Tongue (tissue), 2 donors: ENCODE results near the gene ETV2. TPM values are rescaled to one million over a fixed set of nuclear protein-coding genes. Genes with fewer than 3 reads are reported as not detected.
A peak's percentile ranks its signal among the peaks of the same experiment; 100 is the strongest.
"Not testable (repeated sequence)": the region's sequence is repeated elsewhere in the genome, so short reads cannot be mapped to it uniquely, and the experiment has no call there.

Experiments used
- DNase-seq: peaks from one replicate; pipeline ENCODE4 v3.0.0-alpha.2; 2015
- total RNA-seq: library from RNA; depleted of rRNA; stranded (reverse); fragments of >200 nt; gene quantifications from one replicate; pipeline ENCODE4 v1.2.3, GENCODE V29; 2014

Gene ETV2
- total RNA-seq, 1 donor from 2014 or later: not detected

DNA sequence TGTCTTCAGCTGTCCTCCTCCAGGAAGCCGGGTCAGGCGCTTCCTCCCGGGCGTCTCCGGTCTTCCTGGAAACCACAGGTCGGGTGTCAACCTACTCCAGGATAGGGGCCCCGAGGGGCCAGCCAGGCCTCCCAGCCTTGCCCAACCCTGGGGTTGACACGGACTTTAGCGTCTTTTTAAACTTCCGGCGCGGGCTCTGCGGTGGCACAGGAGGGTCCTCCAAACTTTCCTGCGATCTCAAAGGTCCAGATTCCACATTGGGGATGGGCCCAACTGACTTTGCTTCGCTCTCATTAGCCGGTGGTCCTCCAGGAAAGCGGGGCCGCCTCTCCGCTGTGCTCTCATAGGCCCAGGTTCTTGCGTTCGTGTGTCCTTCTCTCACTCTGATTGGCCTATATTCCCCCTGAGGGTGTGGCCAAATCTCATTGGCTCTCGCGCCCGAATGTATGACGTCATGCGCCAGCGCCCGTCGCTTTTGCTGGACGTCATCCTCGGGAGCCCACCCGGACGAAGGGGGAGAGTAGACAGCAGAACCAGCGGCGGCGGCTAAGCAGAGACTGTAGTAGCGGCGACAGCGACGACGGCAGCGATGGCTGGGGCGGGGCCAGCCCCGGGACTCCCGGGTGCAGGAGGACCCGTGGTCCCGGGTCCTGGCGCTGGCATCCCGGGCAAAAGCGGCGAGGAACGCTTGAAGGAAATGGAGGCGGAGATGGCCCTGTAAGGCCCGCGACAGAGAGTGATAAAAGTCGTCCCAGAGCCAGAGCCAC, 12.8 kb upstream of the ETV2 start, which contains the start of gene RBM42:
Gene RBM42 (plus strand): TSS at position 472 of the 767 bp plus-strand sequence. CDS start 118 bp downstream, at position 590.
- peak; percentile 100 for DNase-seq

- DNase-seq: no peak
Measured at GRCh38 chr19:35629332-35629633, 12.3 kb upstream of the ETV2 start.

GRCh38 chr19:35633727-35634440, 7.7 kb upstream of the ETV2 start:
- no peak for DNase-seq

DNA sequence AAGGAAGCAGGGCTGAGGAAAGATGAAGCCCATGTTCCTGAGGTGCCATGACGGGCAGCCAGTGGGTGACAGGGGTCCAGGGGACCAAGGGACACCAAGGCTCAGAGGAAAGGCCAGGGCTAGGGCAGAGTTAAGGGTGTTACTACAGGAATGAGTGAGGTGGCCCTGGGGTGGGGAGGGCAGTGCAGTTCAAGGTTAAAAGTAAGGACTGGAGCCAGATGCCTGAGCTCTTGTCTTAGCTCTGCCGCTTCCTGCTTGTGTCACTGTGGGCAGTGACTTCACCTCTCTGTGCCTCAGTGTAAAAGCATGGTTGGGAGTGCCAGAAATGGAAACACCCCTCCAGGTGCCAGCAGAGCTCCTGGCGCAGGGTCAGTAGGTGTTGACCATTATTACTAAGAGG, 4.9 kb upstream of the ETV2 start:
- no peak for DNase-seq

DNA sequence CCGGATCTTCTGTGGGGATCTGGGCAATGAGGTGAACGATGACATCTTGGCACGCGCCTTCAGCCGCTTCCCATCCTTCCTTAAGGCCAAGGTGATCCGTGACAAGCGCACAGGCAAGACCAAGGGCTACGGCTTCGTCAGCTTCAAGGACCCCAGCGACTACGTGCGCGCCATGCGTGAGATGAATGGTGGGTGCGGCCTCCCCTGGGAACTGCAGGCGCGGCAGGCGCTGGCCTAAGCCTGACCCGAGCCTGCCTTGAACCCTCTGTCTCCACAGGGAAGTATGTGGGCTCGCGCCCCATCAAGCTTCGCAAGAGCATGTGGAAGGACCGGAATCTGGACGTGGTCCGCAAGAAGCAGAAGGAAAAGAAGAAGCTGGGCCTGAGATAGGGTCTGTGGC, 4.4 kb upstream of the ETV2 start:
- no peak for DNase-seq

DNA sequence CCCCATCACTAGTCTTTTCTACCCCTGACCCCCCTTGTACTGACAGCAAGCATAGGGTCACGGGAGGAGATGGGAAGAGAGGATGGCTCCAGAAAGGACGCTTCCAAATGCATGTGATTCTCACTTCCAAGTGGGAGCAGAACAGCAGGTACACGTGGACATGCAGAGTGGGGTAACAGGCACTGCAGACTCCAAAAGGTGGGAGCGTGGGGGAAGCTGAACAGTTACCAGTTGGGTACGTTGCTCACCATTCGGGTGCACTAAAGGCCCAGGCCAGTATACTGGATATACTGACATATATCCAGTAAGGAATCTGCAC, 2.3 kb upstream of the ETV2 start:
- DNase-seq: no peak

GRCh38 chr19:35639863-35640262, 1.7 kb upstream of the ETV2 start:
- DNase-seq: no peak

- DNase-seq: no peak
Measured at GRCh38 chr19:35642312-35642711, 767 bp downstream of the ETV2 start.

GRCh38 chr19:35642798-35643254, 1.3 kb downstream of the ETV2 start:
- DNase-seq: no peak

- peak; percentile 92 for DNase-seq
Measured at GRCh38 chr19:35643255-35644205, 2.0 kb downstream of the ETV2 start.

- peak; percentile 98 for DNase-seq
Measured at GRCh38 chr19:35644206-35644986, 2.9 kb downstream of the ETV2 start.

DNA sequence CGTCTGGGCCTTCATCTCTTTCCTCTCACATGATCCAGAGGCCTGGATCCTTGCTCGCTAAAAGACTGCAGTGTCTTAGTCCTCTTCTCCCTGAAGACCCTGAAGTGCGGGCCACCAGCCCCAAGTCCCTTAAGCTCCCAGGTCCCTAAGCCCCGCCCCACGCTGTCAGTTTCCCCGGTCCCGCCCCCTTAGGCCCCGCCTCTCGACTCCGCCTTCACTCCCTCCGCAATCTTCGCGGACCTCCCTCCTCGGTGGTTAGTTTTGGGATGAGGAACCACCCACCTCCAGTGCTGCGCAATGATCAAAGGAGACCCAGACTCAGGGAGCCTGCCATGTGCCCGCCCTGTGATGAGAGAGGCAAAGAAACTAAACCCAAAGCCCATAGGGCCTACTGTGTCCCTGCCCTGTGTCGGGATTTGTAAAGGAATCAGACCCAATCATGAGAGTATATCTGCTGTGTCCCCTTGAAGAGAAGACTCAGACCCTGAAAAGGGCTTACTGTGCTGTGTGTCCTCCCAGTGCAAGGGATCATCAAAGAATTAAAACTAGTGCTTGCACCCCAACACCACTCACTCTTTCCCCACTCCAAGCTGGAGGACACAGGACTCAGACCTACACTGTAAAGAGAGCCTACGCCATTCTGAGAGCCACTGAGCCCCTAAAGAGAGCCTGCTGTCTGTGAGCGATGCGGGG, 3.6 kb downstream of the ETV2 start:
- DNase-seq: peak; percentile 80

DNA sequence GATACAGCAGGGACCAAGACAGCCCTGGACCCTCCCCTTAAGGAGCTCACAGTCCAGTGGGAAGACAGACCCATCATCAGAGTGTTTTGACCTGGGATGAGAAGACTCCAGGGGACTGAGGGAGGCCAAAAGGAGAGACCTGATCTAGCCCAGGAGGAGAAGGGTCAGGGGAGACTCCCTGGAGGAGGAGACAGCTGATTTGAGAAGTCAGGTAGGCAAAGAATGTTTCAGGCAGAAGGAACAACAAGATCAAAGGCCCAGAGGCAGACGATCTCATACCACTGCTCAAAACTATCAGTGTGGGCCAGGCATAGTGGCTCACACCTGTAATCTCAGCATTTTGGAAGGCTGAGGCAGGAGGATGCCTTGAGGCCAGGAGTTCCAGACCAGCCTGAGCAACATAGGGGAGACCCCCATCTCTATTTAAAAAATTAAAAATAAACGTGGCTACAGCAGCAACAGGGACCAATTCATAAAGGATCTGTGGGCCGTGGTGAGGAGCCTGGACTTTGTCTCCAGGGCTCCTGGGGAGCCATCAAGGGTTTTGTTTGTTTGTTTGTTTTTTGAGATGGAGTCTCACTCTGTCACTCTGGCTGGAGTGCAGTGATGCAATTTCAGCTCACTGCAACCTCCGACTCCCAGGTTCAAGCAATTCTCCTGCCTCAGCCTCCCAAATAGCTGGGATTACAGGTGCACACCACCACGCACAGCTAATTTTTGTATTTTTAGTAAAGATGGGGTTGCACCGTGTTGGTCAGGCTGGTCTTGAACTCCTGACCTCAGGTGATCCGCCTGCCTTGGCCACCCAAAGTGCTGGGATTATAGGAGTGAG, 4.4 kb downstream of the ETV2 start:
- no peak for DNase-seq

- peak; percentile 98 for DNase-seq
Measured at GRCh38 chr19:35648017-35648961, 6.7 kb downstream of the ETV2 start, which contains the start of gene COX6B1. TSS of gene COX6B1 (plus strand) at chr19:35648323. CDS start at chr19:35651244, 2,921 bp downstream.

GRCh38 chr19:35650581-35650980, 9.0 kb downstream of the ETV2 start:
- DNase-seq: no peak

DNA sequence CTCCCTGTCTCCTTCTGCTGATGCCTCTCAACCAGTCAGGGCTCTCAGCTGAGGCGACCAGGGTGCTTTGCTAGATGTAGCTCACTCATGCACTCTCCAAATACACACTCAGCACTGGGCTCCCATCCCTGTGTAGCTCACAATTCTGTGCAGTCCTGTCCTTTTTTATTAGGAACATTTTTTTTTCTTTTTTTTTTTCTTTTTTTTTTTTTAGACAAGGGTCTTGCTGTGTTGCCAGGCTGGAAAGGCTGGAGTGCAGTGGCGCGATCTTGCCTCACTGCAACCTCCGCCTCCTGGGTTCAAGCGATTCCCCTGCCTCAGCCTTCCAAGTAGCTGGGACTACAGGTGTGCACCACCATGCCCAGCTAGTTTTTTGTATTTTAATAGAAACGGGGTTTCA, 13.3 kb downstream of the ETV2 start:
- not testable (repeated sequence) for DNase-seq

DNA sequence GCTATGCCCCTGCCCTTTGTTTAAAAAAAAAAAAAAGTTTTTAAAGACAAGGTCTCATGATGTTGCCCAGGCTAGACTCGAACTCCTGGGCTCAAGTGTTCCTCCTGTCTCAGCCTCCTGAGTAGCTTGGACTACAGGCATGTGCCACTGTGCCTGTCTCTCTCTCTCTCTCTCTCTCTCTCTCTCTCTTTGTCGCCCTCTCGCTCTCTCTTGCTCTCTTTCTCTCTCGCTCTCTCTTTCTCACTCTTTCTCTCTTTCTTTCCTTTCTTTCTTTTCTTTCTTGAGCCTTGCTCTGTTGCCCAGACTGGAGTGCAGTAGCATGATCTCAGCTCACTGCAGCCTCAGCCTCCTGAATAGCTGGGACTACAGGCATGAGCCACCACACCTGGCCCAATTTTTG, 14.1 kb downstream of the ETV2 start:
- no peak for DNase-seq

DNA sequence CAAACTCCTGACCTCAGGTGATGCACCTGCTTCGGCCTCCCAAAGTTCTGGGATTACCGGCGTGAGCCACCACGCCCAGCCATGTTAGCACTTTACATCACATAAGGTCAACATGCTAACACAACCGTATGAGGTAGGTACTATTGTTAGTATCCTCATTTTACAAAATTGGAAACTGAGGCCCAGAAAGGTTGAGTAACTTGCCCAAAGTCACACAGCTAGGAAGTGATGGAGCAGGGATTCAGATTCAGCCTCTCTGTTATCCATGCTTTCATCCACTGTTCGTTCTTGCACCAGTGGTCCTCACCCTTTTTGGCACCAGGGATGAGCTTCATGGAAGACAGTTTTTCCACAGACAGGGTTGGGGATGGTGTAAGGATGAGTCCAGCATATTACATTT, 15.2 kb downstream of the ETV2 start:
- no peak for DNase-seq
